Activated CD4-positive, alpha-beta T cell treated with anti-CD3 and anti-CD28 coated beads, Interleukin-2, amount 10 ng/mL, durations not matched to agents 24 days and 14 days (primary cell): ENCODE results near the gene IRAG1. TPM values are rescaled to one million over a fixed set of nuclear protein-coding genes. Genes with fewer than 3 reads are reported as not detected.
A peak's percentile ranks its signal among the peaks of the same experiment; 100 is the strongest.

Source experiments
- DNase-seq: peaks from one replicate; pipeline ENCODE4 v3.0.0; 2022
- H3K27ac Mint-ChIP-seq: one replicate; pipeline ENCODE4 v1.8.0; 2022; ENCODE audit warnings: mild to moderate bottlenecking, mixed read lengths
- H3K27me3 Mint-ChIP-seq: one replicate; pipeline ENCODE4 v1.8.0; 2022; ENCODE audit warnings: mixed read lengths
- H3K36me3 Mint-ChIP-seq: one replicate; pipeline ENCODE4 v1.8.0; 2022; ENCODE audit warnings: low read depth, mild to moderate bottlenecking, mixed read lengths
- H3K4me1 Mint-ChIP-seq: one replicate; pipeline ENCODE4 v1.8.0; 2021; ENCODE audit warnings: mixed read lengths
- H3K4me3 Mint-ChIP-seq: one replicate; pipeline ENCODE4 v1.8.0; 2022; ENCODE audit warnings: mild to moderate bottlenecking, moderate library complexity, mixed read lengths
- H3K9me3 Mint-ChIP-seq: one replicate; pipeline ENCODE4 v1.8.0; 2021; ENCODE audit warnings: mixed read lengths
- intact Hi-C: fragments of 100-400 bp; cut with micrococcal nuclease; formaldehyde crosslinking; loops from one replicate; pipeline ENCODE4 v1.15.1; 2023
- total RNA-seq: library from RNA; stranded (reverse); gene quantifications from 2 replicates; pipeline ENCODE4 v1.2.3, GENCODE V29; 2022

Gene IRAG1, protein sequence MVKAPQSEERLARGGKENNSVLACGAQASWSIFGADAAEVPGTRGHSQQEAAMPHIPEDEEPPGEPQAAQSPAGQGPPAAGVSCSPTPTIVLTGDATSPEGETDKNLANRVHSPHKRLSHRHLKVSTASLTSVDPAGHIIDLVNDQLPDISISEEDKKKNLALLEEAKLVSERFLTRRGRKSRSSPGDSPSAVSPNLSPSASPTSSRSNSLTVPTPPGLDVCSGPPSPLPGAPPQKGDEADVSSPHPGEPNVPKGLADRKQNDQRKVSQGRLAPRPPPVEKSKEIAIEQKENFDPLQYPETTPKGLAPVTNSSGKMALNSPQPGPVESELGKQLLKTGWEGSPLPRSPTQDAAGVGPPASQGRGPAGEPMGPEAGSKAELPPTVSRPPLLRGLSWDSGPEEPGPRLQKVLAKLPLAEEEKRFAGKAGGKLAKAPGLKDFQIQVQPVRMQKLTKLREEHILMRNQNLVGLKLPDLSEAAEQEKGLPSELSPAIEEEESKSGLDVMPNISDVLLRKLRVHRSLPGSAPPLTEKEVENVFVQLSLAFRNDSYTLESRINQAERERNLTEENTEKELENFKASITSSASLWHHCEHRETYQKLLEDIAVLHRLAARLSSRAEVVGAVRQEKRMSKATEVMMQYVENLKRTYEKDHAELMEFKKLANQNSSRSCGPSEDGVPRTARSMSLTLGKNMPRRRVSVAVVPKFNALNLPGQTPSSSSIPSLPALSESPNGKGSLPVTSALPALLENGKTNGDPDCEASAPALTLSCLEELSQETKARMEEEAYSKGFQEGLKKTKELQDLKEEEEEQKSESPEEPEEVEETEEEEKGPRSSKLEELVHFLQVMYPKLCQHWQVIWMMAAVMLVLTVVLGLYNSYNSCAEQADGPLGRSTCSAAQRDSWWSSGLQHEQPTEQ
- total RNA-seq: not detected in 2 replicates

DNA sequence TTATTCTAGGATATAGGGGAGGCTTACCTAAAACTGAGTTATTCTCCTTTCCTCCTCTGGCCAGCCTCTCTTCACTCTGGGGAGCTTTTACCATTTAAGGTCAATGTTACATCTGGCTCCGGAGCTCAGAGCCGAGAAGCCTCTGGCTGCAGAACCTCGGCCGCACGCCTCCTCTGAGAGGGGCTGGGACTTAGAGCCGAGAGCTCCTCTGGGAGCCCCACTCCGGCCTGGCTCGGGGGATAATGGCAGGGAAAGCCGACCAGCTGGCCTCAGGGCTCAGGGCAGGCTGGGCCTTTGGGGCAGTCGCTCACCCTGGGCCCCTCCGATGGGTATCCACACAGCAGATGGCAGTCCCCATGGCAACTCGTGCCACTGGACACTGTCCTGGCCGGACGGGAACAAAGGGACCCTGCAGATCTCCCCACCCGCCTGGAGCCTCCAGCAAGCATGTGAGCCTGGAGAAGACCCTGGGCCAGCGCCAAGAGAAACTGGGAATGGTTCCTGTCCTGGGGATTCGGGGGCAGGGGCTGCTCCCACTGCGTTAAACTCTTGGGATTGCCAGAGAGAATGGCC lies at the start of gene IRAG1:
IRAG1 (minus strand) TSS at position 247 of the 573 bp plus-strand sequence; CDS start at position 94, 153 bp downstream.
- Mint-ChIP-seq H3K4me1 (no peaks in the 10 kb centered on the region), H3K4me3 (no peak within 1 kb of the TSS), H3K36me3 (no peaks in the 10 kb centered on the region), H3K27me3 (peaks cover 18% of the 10 kb centered on the region), H3K9me3 (no peaks in the 10 kb centered on the region), H3K27ac (no peak within 1 kb of the TSS)
- no peak for DNase-seq
- intact Hi-C loops: no loop called here

DNA sequence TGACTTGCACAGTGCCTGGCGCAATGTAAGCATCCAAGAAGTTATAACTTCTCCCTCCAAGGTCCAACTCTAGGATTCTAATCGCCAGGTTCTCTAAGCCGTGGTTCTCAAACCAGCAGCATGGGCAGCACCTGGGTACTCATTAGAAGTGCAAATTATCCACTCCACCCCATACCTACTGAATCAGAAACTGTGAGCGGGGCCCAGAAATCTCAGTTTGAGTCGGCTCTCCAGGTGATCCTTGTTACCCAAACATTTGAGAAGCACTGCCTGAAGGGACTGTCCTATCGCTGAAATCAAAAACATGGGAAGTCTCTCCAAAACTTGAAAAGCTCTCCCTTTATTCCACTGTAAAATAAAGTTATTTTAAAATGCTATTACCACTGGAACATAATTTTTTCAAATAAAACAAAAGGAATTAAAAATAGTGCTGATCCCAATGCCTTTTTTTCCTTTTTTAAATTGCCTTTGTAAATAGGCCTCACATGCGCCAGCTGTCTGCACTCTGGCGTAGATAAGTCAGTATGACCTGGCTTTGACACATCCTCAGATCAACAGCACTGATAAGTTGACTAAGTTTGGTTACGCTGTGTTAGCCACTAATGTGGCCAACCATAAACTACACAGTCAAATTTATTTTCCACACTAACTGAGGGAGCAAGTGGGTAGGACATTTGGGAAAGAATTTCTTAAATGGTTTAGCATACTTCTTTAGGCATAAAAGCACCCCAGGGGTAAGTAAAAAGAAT lies 49.1 kb upstream of the IRAG1 start:
- H3K4me1 Mint-ChIP-seq: peaks cover 22% of the 10 kb centered on the region
- no peaks in the 10 kb centered on the region for H3K9me3 Mint-ChIP-seq
- H3K4me3 Mint-ChIP-seq: peak overlapping the region; percentile 66
- H3K27ac Mint-ChIP-seq: peak overlapping the region; percentile 49
- intact Hi-C loops: loop anchor here (1.0 to 10.0 kb wide), 4 partner anchors 9 to 988 kb away; partner anchors contain the start of genes AMPD3, CTR9 and RNF141
- peak; percentile 73 for DNase-seq
- no peaks in the 10 kb centered on the region for H3K36me3 Mint-ChIP-seq
- peaks cover 2% of the 10 kb centered on the region for H3K27me3 Mint-ChIP-seq

DNA sequence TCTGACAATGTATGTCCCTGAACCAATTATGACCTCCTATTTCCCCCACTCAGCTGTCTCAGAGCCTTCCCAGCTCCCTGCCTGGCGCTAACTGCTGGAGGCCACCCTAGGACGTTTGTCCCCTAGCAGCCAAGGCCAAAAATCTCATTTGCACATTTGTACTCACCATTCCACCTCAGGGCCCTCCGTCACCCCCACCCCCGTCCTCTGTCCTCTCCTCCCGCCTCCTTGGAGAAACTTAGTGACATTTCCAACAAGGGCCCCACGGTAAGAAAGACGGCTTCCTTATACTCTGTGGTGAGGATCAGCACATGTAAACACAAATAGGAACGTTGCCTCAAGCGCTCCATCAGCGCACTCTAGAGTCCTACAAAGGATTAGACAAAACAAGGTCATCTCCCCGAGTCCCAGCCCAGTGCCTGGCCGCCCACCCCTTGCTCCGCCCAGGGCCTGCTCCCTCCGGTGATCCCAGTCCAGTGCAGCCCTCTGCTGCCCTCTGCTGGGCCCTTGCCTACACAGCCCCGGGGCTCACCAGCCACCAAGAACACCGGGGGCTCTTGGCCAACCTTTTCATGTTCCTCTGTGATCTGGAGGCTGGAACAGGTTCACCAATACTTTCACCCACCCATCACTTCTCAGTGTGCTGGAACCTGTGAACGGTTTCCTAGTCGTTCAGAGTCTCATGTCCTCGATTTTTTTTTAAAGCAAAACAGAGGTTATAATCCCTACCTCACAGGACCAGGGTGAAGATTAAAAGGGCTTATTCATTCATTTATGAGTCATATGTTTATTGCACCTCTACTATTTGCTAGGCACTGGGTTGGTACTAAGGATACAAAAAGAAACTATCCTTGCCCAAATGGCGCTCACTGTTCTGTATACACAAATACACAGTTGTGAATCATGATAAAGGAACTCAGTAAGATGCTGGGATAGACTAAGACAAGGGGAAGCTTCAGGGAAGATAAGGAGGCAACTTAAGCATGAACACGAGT lies 42.2 kb upstream of the IRAG1 start:
- Mint-ChIP-seq H3K27ac (peak overlapping the region; percentile 41), H3K4me3 (peak overlapping the region; percentile 45)

DNA sequence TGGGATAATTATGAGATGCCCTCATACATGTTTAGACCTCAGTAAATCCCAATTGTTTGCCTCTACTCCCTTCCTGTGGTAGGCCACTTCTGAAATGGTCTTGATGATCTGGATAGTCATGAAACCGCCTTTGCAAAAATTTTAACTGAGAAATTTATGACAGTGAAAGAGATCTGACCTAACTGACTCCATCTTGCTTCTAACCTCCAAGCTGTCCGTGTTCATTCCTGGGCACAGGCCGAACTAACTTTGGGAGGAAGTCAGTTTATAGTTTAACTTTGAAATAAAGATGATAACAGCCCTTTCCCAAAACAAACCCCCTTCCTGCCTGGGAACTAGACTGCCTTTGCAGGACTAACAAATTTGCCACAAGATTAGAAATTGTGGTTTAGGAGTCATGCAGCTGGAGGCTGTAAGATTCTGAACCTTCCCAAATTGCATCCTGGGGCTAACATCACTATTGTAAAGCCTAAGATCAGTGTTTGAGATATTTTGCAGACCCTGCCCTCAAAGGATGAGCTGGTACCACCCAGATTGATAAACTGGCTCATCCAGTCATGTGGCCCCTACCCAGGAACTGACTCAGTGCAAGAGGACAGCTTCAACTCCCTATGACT lies 37.6 kb upstream of the IRAG1 start:
- no peak overlapping the region for H3K4me3 Mint-ChIP-seq
- no peaks in the 10 kb centered on the region for H3K9me3 Mint-ChIP-seq
- no peaks in the 10 kb centered on the region for H3K36me3 Mint-ChIP-seq
- DNase-seq: no peak
- H3K4me1 Mint-ChIP-seq: peaks cover 14% of the 10 kb centered on the region
- intact Hi-C loops: no loop called here
- H3K27ac Mint-ChIP-seq: no peak overlapping the region
- peaks cover 39% of the 10 kb centered on the region for H3K27me3 Mint-ChIP-seq

More for the DNA sequence above, 42.2 kb upstream of the IRAG1 start:
- Mint-ChIP-seq H3K9me3 (no peaks in the 10 kb centered on the region), H3K4me1 (peaks cover 8% of the 10 kb centered on the region), H3K36me3 (no peaks in the 10 kb centered on the region), H3K27me3 (peaks cover 24% of the 10 kb centered on the region)
- intact Hi-C loops: loop anchor here (1.0 kb wide), 5 partner anchors 81 to 329 kb away; partner anchors contain the start of gene RNF141
- DNase-seq: peak; percentile 96

DNA sequence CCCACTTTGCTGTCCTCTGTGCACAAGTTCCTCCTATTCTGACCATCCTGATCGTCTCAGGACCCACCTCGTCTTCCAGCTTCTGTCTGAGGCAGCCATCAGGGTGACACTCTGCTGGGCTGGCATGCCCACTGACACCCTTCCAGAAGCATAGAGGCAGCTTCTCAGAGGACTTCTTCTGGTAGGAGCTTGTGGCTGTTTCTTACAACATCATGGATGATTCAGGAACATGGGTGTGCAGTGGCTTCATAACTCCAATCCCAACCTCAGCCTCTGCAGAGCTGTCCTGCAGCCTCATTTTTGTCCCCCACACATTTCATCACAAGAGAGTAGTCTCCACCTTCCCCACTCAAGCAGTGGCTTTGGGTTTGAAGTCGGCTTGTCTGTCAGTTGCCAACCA lies 36.6 kb upstream of the IRAG1 start:
- H3K9me3 Mint-ChIP-seq: no peaks in the 10 kb centered on the region
- H3K4me1 Mint-ChIP-seq: peaks cover 18% of the 10 kb centered on the region
- peaks cover 38% of the 10 kb centered on the region for H3K27me3 Mint-ChIP-seq
- no peak for DNase-seq
- no peak overlapping the region for H3K27ac Mint-ChIP-seq
- H3K36me3 Mint-ChIP-seq: no peaks in the 10 kb centered on the region
- H3K4me3 Mint-ChIP-seq: no peak overlapping the region
- intact Hi-C loops: no loop called here

DNA sequence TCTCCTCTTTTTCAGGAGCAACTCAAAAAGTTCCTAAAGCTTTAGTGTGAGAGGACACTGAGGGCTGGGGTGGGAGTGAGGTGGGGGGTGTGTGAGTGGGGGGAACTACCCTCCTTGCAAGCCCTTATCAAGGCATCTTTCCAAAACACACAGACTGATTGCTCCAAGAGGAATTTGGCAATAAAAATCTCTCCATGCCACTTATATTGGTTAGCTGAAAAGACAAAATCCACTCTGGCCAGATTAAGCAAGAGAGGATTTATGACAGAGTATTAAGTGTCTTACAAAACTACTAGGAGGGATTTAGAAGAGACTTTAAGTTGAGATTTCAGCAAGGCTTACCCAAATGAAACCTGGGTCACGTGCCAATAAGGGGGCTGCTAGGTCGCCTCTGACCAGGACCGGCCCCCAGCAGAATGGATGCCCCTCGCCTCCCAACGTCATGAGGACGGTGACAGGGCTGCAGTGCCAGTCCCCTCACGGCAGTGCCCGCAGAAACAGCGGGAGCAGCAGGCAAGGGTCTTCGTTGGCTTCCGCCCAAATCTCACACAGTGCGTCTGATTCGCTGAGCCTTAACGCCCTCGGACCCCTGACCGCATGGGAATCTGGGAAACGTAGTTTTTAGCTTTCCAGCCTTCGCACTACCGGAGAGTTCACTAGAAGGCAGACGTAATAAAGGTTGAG lies 35.4 kb upstream of the IRAG1 start:
- Mint-ChIP-seq H3K36me3 (no peaks in the 10 kb centered on the region), H3K4me3 (no peak overlapping the region), H3K27ac (no peak overlapping the region), H3K4me1 (peaks cover 22% of the 10 kb centered on the region), H3K27me3 (peaks cover 40% of the 10 kb centered on the region), H3K9me3 (no peaks in the 10 kb centered on the region)
- intact Hi-C loops: loop anchor here (5.0 to 10.0 kb wide), 2 partner anchors 272 to 424 kb away; partner anchors contain the start of genes ADM and AMPD3
- no peak for DNase-seq

DNA sequence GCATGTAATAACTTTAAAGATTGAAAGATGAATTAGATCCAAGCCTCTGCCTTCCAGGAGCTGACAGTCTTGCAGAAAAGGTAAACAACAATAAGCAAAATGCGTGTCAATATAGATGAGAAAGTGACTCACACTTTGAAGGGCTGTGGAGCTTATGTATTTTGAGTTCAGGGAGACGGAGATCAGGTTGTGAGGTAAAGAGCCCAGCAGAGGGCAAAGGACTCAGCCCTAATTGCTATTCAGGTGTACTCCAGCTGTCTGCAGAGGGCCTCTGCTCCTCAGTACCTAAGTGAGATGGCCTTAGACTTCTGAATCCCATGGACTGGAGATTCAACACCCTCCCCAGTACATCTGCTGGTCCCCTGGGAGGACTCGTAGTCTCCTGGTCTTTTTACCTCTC lies 34.6 kb upstream of the IRAG1 start:
- H3K27ac Mint-ChIP-seq: no peak overlapping the region
- no peaks in the 10 kb centered on the region for H3K9me3 Mint-ChIP-seq
- peaks cover 40% of the 10 kb centered on the region for H3K27me3 Mint-ChIP-seq
- H3K4me1 Mint-ChIP-seq: peaks cover 22% of the 10 kb centered on the region
- no peaks in the 10 kb centered on the region for H3K36me3 Mint-ChIP-seq
- intact Hi-C loops: loop anchor here (5.0 to 10.0 kb wide), 2 partner anchors 271 to 423 kb away; partner anchors contain the start of genes ADM and AMPD3
- DNase-seq: no peak
- no peak overlapping the region for H3K4me3 Mint-ChIP-seq

DNA sequence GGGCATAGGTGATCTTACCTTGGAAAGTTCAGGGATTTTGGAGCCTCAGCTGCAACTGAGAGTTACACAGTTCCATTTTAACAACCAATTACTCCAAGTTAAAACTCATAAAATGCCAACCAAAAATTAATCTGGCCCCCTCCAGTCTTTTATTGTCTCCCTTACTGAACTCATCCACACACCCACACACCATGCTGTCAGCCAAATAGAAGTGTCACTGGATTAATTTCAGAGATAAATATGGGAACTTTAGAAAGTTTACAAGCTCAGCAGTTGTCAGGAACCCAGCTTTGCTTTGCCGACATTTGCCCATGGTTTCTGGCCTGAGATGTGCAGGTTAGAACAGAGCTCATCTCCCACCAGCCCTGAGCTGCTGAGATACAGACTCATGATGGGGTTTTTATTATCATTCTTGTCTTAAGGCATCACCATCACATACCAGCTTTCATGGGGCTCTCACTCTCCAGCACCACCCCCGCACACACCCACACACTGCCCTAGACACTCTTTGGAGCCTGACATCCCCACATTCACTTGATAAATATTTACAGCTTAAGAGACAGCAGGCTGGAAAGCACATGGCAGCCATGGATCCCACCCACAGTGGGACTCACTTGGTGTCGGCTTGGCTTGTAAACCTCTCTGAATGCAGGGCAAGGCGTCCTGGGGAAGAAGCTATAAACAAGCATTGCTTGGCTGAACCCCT lies 33.7 kb upstream of the IRAG1 start:
- Mint-ChIP-seq H3K4me1 (peaks cover 22% of the 10 kb centered on the region), H3K36me3 (no peaks in the 10 kb centered on the region), H3K9me3 (no peaks in the 10 kb centered on the region), H3K27ac (no peak overlapping the region), H3K27me3 (peaks cover 40% of the 10 kb centered on the region), H3K4me3 (no peak overlapping the region)
- no peak for DNase-seq
- intact Hi-C loops: loop anchor here (5.0 to 10.0 kb wide), 2 partner anchors 270 to 422 kb away; partner anchors contain the start of genes ADM and AMPD3

DNA sequence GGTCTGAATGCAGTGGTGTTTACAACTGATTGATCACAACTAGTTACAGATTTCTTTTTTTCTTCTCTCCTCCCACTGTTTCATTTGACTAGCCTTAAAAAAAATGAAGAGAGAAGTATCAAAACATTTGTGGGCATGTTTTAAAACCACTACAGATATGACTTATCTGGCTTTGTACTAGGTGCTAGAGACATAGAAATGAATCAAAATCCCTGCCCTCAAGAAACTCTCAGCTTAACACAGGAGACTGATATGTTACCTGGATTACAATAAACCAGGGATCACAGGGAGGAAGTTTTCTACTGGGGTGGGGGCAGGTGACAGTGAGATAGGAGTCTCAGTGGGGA lies 32.3 kb upstream of the IRAG1 start:
- H3K4me1 Mint-ChIP-seq: peaks cover 22% of the 10 kb centered on the region
- H3K27ac Mint-ChIP-seq: peak overlapping the region; percentile 88
- peak overlapping the region; percentile 65 for H3K4me3 Mint-ChIP-seq

DNA sequence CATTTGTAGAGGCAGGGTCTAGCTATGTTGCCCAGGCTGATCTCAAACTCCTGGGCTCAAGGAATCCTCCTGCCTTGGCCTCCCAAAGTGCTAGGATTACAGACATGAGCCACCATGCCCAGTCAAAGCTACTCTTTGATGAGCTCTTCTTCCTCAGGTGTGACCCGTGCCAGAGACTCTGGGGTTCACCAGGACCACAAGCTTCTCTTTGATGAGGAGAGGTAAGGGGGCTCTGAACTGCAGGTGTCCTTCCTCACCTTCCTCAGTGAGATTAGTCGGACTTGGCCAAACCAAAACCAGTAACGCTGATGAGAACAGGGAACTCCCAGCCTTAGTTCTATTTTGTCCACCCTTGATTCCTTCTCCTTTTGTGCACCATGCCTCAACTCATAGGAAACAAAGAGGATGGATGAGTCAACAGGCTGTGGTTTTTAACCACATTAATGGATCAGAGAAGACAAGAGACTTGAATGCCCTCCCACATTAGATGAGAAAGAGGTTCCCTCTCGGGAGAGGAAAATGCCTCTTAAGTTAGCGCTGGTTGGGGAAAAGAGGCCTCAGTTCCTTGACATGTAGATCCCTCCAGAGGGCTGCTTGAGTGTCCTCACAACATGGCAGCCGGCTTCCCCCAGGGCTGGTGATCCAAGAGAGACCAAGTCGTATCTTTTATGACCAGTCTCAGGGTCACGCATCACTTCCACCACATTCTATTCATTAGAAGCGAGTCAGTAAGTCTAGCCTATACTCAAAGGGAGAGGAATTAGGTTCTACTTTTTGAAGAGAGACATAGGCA lies 31.8 kb upstream of the IRAG1 start:
- peak; percentile 71 for DNase-seq
- peak overlapping the region; percentile 88 for H3K27ac Mint-ChIP-seq
- H3K9me3 Mint-ChIP-seq: no peaks in the 10 kb centered on the region

More for the DNA sequence above, 32.3 kb upstream of the IRAG1 start:
- Mint-ChIP-seq H3K9me3 (no peaks in the 10 kb centered on the region), H3K27me3 (peaks cover 37% of the 10 kb centered on the region), H3K36me3 (no peaks in the 10 kb centered on the region)
- DNase-seq: no peak
- intact Hi-C loops: loop anchor here (1.0 to 10.0 kb wide), 3 partner anchors 69 to 421 kb away; partner anchors contain the start of genes ADM and AMPD3

More for the DNA sequence above, 31.8 kb upstream of the IRAG1 start:
- H3K36me3 Mint-ChIP-seq: no peaks in the 10 kb centered on the region
- H3K27me3 Mint-ChIP-seq: peaks cover 37% of the 10 kb centered on the region
- intact Hi-C loops: loop anchor here (1.0 to 10.0 kb wide), 3 partner anchors 68 to 421 kb away; partner anchors contain the start of genes ADM and AMPD3
- peaks cover 22% of the 10 kb centered on the region for H3K4me1 Mint-ChIP-seq
- H3K4me3 Mint-ChIP-seq: peak overlapping the region; percentile 65
